ENCODE results near the gene SUMO3. TPM values are rescaled to one million over a fixed set of nuclear protein-coding genes. Genes with fewer than 3 reads are reported as not detected.

Gene SUMO3
- total RNA-seq, 1 experiment from 2014 or later: 81.7 TPM

DNA sequence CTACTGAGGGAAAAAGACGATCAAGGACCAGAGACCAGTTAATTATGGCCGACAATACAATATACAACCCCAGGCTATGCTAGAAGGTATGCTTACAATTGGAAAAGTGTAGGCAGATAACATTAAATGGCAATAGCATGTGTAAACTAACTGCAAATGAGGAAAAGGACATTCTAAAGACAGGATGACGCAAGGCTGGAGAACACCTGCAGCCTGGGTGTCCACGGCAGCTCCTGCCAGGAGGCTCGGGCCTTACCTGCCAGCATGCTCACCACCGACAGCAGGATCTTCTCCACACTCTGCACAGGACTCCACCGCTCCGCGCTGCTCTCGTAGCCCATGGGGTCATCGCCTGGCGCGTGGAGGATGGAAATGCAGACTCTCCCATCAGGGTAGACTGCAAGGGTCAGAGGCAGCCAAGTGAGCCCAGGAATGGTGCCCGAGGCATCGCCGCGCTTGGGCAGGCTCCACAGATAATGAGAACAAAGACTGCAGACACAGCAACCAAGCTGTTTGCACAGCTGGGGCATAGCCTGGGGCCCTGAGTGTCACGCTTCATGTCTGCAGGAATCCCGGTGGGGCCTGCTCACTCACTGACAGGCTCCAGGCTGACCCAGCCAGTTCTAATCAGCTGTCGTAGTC lies 44.5 kb downstream of the SUMO3 start (continued):
- TF ChIP-seq ATF1 (CRISPR knock-in tag; IDR thresholded peaks at IDR 0.05) (no peak), SMAD4 (CRISPR knock-in tag; IDR thresholded peaks at IDR 0.05) (no peak), NFYB (CRISPR knock-in tag; conservative IDR thresholded peaks at IDR 0.05; ENCODE audit: low read depth) (no peak), SP1 (CRISPR knock-in tag; conservative IDR thresholded peaks at IDR 0.05) (no peak), FOXP1 (CRISPR knock-in tag; IDR thresholded peaks at IDR 0.05; ENCODE audit: borderline replicate concordance) (no peak)

- peaks cover 55% of the 10 kb centered on the region for H3K36me3 Mint-ChIP-seq
- no peaks in the 10 kb centered on the region for H3K9me3 Mint-ChIP-seq
- CTCF ChIA-PET: interaction anchor here (1.2 to 1.9 kb wide), 2 partner anchors 21 to 262 kb away, joined by 5 to 7 read pairs; no protein-coding TSS in a partner anchor
- peaks cover 21% of the 10 kb centered on the region for H3K4me1 Mint-ChIP-seq
- TF ChIP-seq ATF1 (CRISPR knock-in tag; IDR thresholded peaks at IDR 0.05): no peak
- no peak for TF ChIP-seq STAT6 (CRISPR knock-in tag; conservative IDR thresholded peaks at IDR 0.05; ENCODE audit: low read depth)
- no peak for TF ChIP-seq SP1 (CRISPR knock-in tag; conservative IDR thresholded peaks at IDR 0.05)
- TF ChIP-seq, protein P1, sequence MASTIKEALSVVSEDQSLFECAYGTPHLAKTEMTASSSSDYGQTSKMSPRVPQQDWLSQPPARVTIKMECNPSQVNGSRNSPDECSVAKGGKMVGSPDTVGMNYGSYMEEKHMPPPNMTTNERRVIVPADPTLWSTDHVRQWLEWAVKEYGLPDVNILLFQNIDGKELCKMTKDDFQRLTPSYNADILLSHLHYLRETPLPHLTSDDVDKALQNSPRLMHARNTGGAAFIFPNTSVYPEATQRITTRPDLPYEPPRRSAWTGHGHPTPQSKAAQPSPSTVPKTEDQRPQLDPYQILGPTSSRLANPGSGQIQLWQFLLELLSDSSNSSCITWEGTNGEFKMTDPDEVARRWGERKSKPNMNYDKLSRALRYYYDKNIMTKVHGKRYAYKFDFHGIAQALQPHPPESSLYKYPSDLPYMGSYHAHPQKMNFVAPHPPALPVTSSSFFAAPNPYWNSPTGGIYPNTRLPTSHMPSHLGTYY (CRISPR knock-in tag; IDR thresholded peaks at IDR 0.05): no peak
- no peak for TF ChIP-seq MLX (CRISPR knock-in tag; IDR thresholded peaks at IDR 0.05)
- no peak for TF ChIP-seq ZNF219 (CRISPR knock-in tag; IDR thresholded peaks at IDR 0.05; ENCODE audit: borderline replicate concordance)
- no peak for TF ChIP-seq AR (CRISPR knock-in tag; IDR thresholded peaks at IDR 0.05)
- TF ChIP-seq MYBL2 (CRISPR knock-in tag; IDR thresholded peaks at IDR 0.05): no peak
- no peak for TF ChIP-seq ZNF281 (CRISPR knock-in tag; IDR thresholded peaks at IDR 0.05)
- no peak for TF ChIP-seq FOXP1 (CRISPR knock-in tag; IDR thresholded peaks at IDR 0.05; ENCODE audit: borderline replicate concordance)
- TF ChIP-seq GABPB1 (CRISPR knock-in tag; IDR thresholded peaks at IDR 0.05): no peak
- no peak for TF ChIP-seq USF1 (CRISPR knock-in tag; IDR thresholded peaks at IDR 0.05)
- POLR2A ChIA-PET: no interaction called here
- H3K27ac Mint-ChIP-seq: peak overlapping the region; percentile 4; the same call in 1 of the 2 replicates
- no peaks in the 10 kb centered on the region for H3K27me3 Mint-ChIP-seq (ENCODE audit: low read depth)
- no peak for DNase-seq (ENCODE audit: low spot score)
- H3K4me3 Mint-ChIP-seq: no peak overlapping the region
- no peak for ATAC-seq
Measured at GRCh38 chr21:44771896-44772525, 45.9 kb downstream of the SUMO3 start.
